DOHH2 (cell line): ENCODE results near the gene SNX9.

Source experiments
- CTCF ChIP-seq: fragments of 200-600 bp; sonication (generic); IDR thresholded peaks from one replicate; pipeline ENCODE4 v1.5.1; 2014; ENCODE audit warnings: antibody characterized with exemption, mild to moderate bottlenecking, low read depth, low read length; ENCODE audit not compliant: poor library complexity, severe bottlenecking
- EZH2phosphoT487 ChIP-seq: fragments of 200-600 bp; sonication (generic); IDR thresholded peaks from 2 replicates; pipeline ENCODE4 v1.6.1; 2017; ENCODE audit warnings: borderline replicate concordance, mild to moderate bottlenecking, antibody characterized with exemption, low read length, moderate library complexity, mixed read lengths

GRCh38 chr6:157862706-157863105 is 39.7 kb downstream of the SNX9 start:
- no peak for TF ChIP-seq CTCF
- no peak for TF ChIP-seq EZH2phosphoT487
